NK-92 (cell line): ENCODE data around the gene MAST4.
"Not testable (repeated sequence)": the region's sequence is repeated elsewhere in the genome, so short reads cannot be mapped to it uniquely, and the experiment has no call there.

ENCODE experiments used
- DNase-seq: peaks from one replicate; lab custom pipeline; 2025; ENCODE audit not compliant: unreplicated experiment; lab: John Stamatoyannopoulos, UW

Gene MAST4

GRCh38 chr5:66805514-66806430 is 209.6 kb downstream of the MAST4 start:
- DNase-seq = no peak

DNA sequence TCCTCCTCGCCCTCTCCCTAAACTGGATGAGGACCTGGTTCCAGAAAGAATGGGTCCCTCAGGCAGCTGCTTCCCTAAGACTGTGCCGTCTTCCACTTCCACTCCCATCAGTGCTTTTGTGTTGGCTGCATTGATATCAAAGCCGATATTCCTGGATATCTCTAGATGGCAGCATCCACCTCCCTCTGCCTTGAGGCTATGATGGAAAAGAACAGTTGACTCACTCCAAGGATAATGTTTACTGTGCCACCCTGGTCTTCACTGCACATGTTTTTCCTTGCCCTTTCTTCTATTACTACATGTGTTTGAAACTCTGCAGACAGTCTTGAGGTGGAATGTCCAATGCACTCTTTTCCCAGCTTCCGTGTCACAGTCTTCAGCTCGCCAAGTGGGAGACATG is 211.6 kb downstream of the MAST4 start:
- no peak for DNase-seq

- DNase-seq = no peak
Measured at GRCh38 chr5:66808663-66809062, 212.5 kb downstream of the MAST4 start.

- DNase-seq = no peak
Measured at GRCh38 chr5:66810151-66810550, 214.0 kb downstream of the MAST4 start.

DNA sequence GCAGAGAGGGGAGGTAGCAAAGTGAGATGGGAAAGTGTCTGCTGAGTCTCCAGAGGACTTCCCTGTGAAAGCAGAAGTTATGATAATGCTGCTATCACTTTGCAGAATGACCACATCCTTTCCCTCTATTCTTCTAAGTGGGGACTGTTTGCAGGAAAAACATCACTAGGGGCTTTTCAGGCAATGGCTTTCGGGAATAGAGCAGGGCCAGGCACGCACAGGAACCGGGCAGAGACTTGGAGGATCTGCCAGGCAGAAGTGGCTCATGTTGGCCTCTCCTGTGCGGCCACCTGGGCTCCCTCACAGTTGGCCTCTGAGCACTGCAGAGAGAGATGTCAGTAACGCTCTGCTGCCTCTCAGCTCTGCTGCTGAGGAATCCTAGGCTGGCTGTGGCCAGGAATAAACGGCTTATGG is 214.7 kb downstream of the MAST4 start:
- no peak for DNase-seq

GRCh38 chr5:66812291-66812690 is 216.1 kb downstream of the MAST4 start:
- no peak for DNase-seq

DNA sequence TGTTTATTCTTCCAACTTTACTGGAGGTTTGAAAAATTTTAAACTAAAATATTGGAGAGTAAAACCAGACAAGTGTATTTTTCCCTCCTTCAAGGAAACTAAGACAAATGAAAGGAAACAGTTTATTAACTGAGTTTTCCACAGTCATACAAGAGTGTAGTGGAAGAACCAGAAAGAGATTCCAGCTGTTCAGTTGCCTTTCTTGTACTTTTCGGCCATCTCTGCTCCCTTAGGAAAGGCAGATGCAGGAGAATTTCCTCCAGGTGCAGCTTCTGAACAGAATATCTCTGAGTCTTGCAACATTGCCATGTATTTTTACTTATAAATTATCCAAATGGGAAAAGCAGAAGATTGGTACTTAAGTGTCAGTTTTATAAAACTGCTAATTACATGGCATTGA is 217.1 kb downstream of the MAST4 start:
- DNase-seq = no peak

DNA sequence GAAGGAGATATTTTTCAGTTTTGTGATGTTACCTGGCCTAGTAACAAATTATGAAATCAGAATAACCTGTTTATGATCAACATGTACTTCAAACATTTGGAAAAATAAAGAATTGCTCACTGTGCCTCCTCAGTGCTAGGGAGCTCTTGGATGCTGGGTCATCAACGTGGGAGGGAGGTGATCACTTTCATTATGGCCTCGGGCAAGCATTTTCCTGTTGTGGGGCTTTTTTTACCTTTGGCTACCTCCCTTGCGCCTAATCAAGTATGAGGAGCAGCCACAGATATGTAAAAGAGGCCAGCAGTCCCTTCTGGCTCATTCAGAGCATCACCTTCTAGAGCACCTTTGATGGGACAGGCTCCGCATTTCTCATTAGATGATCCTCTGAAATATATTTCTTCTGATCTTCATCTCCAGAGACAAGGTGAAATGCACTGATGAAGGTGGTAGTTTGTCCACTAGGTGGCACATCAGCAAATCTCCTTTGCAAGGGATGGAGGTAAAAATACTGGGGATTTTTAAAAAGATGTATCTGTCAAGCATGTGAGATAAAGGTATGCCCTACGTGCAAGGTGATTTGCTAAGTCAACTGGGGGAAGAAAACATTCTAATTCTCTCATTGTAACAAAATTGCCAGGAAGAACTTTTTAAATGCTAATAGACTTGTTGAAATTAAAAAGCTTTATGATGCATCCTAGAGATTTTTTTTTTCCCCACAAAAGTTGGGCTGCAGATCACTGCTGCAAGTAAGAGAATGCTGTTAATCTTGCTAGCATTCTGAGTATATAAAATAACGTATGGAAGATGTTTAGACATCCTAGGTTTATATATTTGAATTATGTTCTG is 218.2 kb downstream of the MAST4 start:
- DNase-seq = no peak

- DNase-seq = no peak
Measured at GRCh38 chr5:66818304-66818934, 222.2 kb downstream of the MAST4 start.

DNA sequence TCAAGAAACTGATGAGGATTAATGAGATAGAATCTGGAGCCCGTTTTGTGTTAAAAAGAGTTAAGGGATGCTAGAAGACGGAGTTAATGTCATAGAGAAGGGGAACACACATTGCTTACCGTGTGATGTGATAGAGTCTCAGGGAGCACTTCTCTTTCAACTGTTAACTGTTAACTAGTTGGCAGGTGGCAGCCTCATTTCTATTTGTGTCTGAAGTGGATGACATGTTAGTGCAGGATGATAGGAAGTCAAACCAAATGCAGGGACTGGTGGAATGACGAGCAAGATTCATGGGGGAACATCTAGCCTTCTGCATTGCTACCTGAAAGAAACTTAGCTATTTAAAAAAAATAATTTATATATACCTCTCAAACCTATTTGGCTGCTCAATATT is 222.7 kb downstream of the MAST4 start:
- no peak for DNase-seq

DNA sequence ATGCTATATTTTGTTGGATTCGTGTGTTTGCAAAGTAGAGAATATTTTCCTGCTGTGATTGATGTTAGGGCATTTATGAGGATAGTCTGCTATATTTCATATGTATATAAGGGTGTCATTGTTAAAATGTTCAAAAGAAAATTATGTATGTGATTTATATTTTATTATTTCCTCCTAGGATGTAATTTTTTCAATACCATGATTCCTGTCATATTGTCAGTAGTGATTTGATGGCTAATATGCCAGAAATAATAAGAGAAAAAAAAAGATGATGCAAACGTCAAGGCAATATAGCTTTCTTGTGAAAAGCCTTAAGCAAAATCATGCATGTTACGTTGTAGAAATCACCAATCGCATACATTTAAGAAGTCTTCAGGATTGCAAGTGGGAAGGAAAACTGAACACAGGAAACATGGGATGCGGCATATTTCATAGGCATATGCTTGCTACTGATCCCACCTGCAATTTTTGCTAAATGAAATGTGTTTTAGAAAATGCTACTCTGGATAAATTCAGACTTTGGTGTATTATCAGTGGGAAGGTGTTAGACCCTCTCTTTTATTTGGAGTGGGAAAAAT is 224.5 kb downstream of the MAST4 start:
- DNase-seq = no peak

DNA sequence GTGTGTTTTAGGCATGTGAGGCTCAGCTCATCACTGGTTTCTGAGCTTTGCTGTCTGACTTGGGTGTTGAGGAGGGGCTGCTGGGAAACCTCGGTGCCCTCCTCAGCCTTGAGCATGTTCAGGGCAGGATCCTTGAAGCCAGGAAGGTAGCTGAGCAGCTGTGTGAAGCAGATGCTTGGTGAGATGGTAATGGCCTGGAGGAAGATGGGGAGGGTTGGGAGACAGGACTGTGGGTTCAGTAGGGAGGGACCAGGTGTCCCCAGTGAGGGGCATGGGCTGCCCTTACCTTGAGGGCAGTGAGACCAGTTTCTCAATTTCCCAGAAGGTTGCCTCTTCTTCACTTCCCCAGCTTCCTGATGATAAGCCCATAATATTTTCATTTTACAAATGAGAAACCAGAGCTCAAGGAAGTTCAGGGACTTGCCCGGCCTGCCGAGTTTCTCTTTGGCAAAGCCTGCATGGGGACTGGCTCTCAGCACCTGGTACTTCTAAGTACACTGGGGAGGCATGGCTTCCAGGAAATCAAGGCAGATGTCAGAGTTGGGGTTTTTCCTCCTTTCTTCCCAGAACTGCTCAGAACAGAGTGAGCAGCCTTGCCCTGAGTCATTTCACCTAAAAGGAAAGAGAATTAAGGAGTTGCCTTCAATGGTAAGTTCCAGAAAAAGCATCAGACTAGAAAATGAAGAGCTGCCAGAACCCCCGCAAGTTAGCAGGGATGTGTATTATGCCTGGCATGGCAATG is 225.7 kb downstream of the MAST4 start:
- no peak for DNase-seq

GRCh38 chr5:66822906-66823305 is 226.7 kb downstream of the MAST4 start:
- not testable (repeated sequence) for DNase-seq

DNA sequence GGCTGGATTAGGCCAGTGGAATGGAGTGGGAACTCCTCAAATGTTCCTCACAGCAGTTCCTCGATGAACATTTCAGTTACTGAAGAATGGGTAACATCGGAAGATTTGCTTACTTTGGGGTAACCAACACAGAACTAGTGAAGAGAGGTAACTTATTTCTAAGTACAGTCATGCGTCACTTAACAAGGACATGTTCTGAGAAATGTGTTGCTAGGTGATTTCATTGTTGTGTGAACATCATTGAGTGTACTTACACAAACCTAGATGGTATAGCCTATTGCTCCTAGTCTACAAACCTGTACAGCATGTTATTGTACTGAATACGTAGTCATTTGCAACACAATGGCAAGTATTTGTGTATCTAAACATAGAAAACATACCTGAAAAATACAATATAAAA is 228.3 kb downstream of the MAST4 start:
- DNase-seq = no peak

GRCh38 chr5:66826263-66826662 is 230.1 kb downstream of the MAST4 start:
- DNase-seq = no peak

GRCh38 chr5:66826696-66827095 is 230.5 kb downstream of the MAST4 start:
- no peak for DNase-seq

- DNase-seq = no peak
Measured at GRCh38 chr5:66828046-66828547, 231.9 kb downstream of the MAST4 start.

DNA sequence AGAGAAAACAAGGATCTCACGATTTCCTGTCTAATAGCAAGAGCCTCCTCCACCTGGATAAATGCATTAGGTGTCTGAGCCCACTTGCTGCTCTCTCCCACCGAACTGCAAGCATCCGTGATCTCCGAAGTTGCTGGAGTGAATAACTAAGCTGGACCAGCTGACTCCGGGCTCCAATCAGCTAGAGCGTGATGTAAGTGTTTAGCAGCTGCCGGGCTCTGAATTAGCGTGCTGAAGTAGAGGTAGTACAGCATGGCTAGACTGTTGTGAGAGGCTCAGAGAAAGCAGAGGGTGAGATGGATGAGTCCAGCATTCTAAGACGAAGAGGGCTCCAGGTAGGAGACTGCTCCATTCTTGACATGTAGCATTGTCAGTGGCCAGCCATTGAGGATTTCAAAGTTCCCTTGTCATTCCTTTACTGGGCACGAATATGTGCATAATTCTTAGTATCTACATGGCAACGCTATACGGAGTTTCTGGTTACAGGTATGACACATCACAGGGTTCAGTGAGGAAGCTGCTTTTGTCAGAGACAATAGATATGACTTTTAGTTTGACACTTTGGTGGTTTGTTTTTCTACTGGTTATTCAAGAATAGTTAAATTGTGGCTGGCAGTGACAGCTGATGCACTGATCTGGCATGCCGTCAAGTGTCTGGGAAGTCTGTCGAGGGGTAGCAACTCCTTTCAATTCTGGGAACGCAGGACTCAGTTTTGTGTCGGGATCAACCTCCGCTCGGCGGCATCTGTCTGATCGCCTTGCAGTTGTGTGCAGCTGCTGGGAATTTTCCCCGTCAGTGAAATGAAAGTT is 232.6 kb downstream of the MAST4 start:
- no peak for DNase-seq

DNA sequence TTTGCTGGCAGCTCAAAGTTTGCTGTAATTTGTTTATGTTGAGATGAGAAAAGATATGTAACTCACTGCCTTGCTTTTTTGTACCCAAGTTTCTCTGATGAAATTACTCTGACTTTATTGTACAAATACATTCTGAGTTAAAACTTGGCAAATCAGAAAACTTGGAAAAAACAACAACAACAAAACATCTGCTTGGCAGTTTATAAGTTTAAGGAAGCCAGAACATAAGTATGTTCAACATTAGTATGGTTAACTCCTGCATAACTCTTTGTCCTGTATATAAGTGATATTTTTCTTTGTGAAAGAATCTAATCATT is 233.1 kb downstream of the MAST4 start:
- no peak for DNase-seq

DNA sequence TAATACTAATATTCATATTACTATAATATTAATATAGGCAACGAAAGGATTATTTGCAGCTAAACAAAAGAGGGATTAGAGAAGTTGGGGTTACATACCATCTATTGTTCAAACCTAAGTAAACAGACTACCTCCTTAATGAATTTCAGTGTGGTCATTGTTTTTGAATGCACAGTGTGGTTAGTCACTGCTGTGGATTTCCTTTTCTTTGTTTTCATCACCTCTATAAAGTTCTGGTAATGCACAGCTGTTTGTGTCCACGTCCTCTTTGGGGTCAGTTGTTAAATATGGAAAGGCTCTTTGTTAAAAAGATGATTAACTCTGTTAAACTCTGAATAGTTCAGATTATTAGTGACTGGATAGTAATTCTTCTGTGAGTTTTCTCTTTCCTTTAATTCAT is 233.6 kb downstream of the MAST4 start:
- DNase-seq = no peak
